ENCODE measurements around the gene UNK.

- TF ChIP-seq, protein P1, sequence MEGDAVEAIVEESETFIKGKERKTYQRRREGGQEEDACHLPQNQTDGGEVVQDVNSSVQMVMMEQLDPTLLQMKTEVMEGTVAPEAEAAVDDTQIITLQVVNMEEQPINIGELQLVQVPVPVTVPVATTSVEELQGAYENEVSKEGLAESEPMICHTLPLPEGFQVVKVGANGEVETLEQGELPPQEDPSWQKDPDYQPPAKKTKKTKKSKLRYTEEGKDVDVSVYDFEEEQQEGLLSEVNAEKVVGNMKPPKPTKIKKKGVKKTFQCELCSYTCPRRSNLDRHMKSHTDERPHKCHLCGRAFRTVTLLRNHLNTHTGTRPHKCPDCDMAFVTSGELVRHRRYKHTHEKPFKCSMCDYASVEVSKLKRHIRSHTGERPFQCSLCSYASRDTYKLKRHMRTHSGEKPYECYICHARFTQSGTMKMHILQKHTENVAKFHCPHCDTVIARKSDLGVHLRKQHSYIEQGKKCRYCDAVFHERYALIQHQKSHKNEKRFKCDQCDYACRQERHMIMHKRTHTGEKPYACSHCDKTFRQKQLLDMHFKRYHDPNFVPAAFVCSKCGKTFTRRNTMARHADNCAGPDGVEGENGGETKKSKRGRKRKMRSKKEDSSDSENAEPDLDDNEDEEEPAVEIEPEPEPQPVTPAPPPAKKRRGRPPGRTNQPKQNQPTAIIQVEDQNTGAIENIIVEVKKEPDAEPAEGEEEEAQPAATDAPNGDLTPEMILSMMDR (IDR thresholded peaks at IDR 0.05): no peak
- TF ChIP-seq POLR2A (IDR thresholded peaks at IDR 0.05): no peak
Observed at GRCh38 chr17:75737133-75737962, 47.3 kb upstream of the UNK start.
